ENCODE results near the gene CYP2D6.
"Not testable (repeated sequence)": the region's sequence is repeated elsewhere in the genome, so short reads cannot be mapped to it uniquely, and the experiment has no call there.

The CYP2D6 gene

DNA sequence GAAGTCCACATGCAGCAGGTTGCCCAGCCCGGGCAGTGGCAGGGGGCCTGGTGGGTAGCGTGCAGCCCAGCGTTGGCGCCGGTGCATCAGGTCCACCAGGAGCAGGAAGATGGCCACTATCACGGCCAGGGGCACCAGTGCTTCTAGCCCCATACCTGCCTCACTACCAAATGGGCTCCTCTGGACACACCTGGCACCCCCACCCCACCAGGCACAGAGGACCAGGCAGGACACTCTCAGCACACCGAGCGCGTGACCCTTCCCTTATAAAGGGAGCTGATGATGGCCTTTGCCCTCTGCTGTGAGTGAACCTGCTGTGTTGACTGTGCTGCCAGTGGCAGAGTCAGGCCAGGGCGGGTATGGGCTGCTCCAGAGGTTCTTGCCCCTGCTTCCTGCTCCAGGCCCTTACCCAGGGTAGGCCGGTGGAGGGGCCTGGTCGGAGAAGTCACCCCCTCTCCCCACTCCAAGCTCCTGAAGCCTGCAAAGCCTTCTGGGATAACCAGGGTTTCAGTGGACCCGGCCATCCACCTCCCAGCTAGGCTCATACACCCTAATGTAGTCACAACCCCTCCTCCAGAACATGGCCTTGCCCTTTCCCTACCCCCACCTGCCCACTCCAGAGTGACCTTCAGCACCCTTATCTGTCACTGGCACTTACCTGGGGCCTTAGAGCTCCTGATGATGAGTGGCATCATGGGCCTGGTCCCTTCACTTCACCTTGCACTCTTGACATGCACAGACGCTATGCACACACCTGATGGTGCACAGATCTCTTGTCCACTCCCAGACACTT is at the start of gene CYP2D6:
Gene CYP2D6, minus strand, starts transcription at position 172 of the 793 bp plus-strand sequence. Its CDS starts 19 bp downstream, at position 153.
- not testable (repeated sequence) for H3K27ac ChIP-seq (ENCODE audit: low read depth, low read length); H3K4me3 ChIP-seq (ENCODE audit: low read depth, low read length)

DNA sequence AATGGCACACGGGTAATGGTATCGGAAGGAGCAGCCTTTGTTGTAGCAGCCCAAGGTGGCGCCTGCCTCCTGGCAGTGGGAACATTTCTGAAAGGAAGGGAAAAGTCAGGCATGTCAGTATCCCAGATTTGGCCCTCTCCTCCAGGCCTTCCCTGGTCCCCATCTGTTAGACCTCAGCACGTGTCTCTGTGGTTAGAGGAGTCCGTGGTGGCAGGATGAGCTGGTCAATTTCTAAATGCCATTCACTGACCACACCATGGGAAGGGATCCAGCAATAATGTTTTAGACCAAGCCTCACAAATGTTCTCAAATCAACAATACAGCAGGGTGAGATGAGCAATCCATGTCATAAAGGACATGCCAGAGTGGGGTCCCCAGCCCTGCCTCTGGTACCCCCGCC is 49.0 kb upstream of the CYP2D6 start:
- H3K27me3 ChIP-seq (ENCODE audit: control insufficient read depth, insufficient read depth, low read length) = no peaks in the 10 kb centered on the region
- H3K36me3 ChIP-seq (ENCODE audit: control insufficient read depth, insufficient read depth, low read length) = peaks cover 9% of the 10 kb centered on the region; the same call in 1 of the 2 replicates
- no peak overlapping the region for H3K27ac ChIP-seq (ENCODE audit: low read depth, low read length)
- peaks cover 5% of the 10 kb centered on the region; the same call in 1 of the 2 replicates for H3K4me1 ChIP-seq (ENCODE audit: control insufficient read depth, insufficient read depth, low read length)
- H3K9me3 ChIP-seq (ENCODE audit: control insufficient read depth, insufficient read depth, low read depth, low read length) = no peaks in the 10 kb centered on the region
- no peak overlapping the region for H3K4me3 ChIP-seq (ENCODE audit: low read depth, low read length)
- no peak overlapping the region for H3K9ac ChIP-seq (ENCODE audit: low read length)

More for the DNA sequence above, at the start of gene CYP2D6:
- not testable (repeated sequence) for H3K9ac ChIP-seq (ENCODE audit: low read length); H3K36me3 ChIP-seq (ENCODE audit: control insufficient read depth, insufficient read depth, low read length); H3K4me1 ChIP-seq (ENCODE audit: control insufficient read depth, insufficient read depth, low read length); H3K27me3 ChIP-seq (ENCODE audit: control insufficient read depth, insufficient read depth, low read length); H3K9me3 ChIP-seq (ENCODE audit: control insufficient read depth, insufficient read depth, low read depth, low read length)

DNA sequence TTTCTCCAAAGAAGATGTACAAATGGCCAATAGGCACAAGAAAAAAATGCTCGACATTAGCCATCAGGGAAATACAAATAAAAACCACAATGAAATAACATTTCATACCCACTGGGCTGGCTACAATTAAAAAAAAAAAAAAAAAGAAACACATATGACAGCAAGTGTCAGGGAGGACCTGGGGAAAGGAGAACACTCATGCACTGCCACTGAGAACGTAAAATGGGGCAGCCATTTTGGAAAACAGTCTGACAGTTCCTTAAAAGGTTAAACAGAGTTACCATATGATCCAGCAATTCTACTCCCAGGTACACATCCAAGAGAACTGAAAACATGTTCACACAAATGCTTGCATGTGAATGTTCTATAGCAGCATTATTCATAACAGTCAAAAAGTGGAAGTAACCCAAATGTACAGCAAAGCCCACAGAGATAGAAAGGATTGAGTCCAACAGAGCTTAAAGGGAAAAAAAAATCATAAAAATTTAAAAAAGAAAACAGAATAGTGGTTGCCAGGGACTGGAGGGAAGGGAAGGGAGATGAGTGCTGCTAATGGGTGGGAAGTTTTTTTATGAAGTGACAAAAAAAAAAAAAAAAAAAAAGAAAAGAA is 48.4 kb upstream of the CYP2D6 start:
- no peaks in the 10 kb centered on the region for H3K9me3 ChIP-seq (ENCODE audit: control insufficient read depth, insufficient read depth, low read depth, low read length)
- H3K27ac ChIP-seq (ENCODE audit: low read depth, low read length) = no peak overlapping the region
- no peak overlapping the region for H3K4me3 ChIP-seq (ENCODE audit: low read depth, low read length)
- no peak overlapping the region for H3K9ac ChIP-seq (ENCODE audit: low read length)
- H3K36me3 ChIP-seq (ENCODE audit: control insufficient read depth, insufficient read depth, low read length) = peaks cover 9% of the 10 kb centered on the region; the same call in 1 of the 2 replicates
- peaks cover 5% of the 10 kb centered on the region; the same call in 1 of the 2 replicates for H3K4me1 ChIP-seq (ENCODE audit: control insufficient read depth, insufficient read depth, low read length)
- no peaks in the 10 kb centered on the region for H3K27me3 ChIP-seq (ENCODE audit: control insufficient read depth, insufficient read depth, low read length)

DNA sequence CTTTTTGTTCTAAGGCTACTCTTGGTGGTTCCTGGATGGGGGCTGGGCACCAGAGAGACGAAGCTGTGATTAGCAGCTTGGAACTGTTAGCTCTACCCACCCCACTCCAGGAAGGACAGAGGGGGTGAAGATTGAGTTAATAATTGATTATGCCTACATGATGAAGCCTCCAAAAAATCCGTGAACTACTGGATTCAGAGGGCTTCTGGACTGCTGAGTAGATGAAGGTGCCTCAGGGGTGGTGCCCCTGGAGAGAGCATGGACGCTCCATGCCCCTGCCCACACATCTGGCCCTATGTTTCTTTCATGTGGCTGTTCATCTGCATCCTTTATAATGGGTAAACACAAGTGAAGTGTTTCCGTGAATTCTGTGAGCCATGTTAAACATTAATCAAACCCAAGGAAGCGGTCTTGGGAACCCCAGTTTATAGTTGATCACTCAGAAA is 47.3 kb upstream of the CYP2D6 start:
- peaks cover 9% of the 10 kb centered on the region; the same call in 1 of the 2 replicates for H3K36me3 ChIP-seq (ENCODE audit: control insufficient read depth, insufficient read depth, low read length)
- no peak overlapping the region for H3K27ac ChIP-seq (ENCODE audit: low read depth, low read length)
- H3K9ac ChIP-seq (ENCODE audit: low read length) = no peak overlapping the region
- H3K4me1 ChIP-seq (ENCODE audit: control insufficient read depth, insufficient read depth, low read length) = peaks cover 10% of the 10 kb centered on the region; the same call in 1 of the 2 replicates
- H3K27me3 ChIP-seq (ENCODE audit: control insufficient read depth, insufficient read depth, low read length) = no peaks in the 10 kb centered on the region
- H3K4me3 ChIP-seq (ENCODE audit: low read depth, low read length) = no peak overlapping the region
- no peaks in the 10 kb centered on the region for H3K9me3 ChIP-seq (ENCODE audit: control insufficient read depth, insufficient read depth, low read depth, low read length)

DNA sequence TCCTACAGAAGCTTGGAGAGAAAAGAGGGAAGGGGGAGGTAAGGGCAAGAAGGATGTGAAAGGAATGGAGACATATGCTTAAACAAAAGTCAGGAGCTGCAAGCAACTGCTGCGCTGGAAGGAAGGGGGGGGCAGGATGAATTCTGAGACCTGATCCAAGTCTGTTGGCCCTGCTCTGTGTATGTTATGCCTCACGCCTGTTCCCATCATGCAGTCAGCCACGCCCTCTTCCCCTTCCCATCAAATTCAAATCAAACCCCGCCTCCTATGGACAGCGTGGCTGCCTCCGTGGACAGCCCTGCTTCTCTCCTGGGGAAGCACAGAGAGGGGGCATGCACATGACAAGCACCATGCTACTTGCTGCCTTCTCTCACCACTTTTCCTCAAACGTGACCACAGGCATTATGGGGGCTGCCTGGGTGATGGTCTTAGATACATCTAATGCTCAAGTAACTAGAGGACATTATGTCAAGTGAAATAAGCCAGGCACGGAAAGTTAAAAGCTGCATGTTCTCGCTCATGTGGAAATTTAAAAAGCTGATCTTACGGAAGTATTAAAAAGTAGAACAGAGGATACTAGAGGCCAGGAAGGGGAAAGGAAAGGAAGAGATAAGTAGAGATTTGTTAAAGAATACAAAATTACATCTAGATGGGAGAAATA is 45.8 kb upstream of the CYP2D6 start:
- no peaks in the 10 kb centered on the region for H3K9me3 ChIP-seq (ENCODE audit: control insufficient read depth, insufficient read depth, low read depth, low read length)
- H3K4me1 ChIP-seq (ENCODE audit: control insufficient read depth, insufficient read depth, low read length) = peaks cover 25% of the 10 kb centered on the region
- no peak overlapping the region for H3K27ac ChIP-seq (ENCODE audit: low read depth, low read length)
- H3K4me3 ChIP-seq (ENCODE audit: low read depth, low read length) = no peak overlapping the region
- no peaks in the 10 kb centered on the region for H3K27me3 ChIP-seq (ENCODE audit: control insufficient read depth, insufficient read depth, low read length)
- H3K9ac ChIP-seq (ENCODE audit: low read length) = no peak overlapping the region
- peaks cover 13% of the 10 kb centered on the region; the same call in 1 of the 2 replicates for H3K36me3 ChIP-seq (ENCODE audit: control insufficient read depth, insufficient read depth, low read length)

DNA sequence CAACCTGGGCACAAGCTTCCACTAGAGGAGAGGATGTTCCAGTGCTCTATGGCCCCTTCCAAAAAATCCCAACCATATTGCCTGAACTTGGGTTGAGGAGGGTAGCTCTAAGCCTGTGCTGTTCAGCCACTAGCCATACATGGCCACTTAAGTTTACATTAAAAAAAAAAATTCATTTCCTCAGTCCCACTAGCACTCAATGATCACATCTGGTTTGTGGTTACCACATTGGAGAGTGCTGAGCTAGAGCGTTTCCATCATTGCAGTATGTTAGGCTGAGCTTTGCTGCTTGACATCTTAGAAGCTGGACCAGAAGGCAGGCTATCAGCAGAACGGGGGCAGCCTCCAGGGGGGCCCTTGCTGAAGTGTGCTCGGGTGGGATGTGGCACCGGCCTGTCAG is 43.5 kb upstream of the CYP2D6 start:
- Histone ChIP-seq H3K9me3 (ENCODE audit: control insufficient read depth, insufficient read depth, low read depth, low read length) (no peaks in the 10 kb centered on the region), H3K4me3 (ENCODE audit: low read depth, low read length) (no peak overlapping the region), H3K4me1 (ENCODE audit: control insufficient read depth, insufficient read depth, low read length) (peaks cover 32% of the 10 kb centered on the region), H3K36me3 (ENCODE audit: control insufficient read depth, insufficient read depth, low read length) (peaks cover 15% of the 10 kb centered on the region; the same call in 1 of the 2 replicates), H3K9ac (ENCODE audit: low read length) (no peak overlapping the region), H3K27ac (ENCODE audit: low read depth, low read length) (no peak overlapping the region), H3K27me3 (ENCODE audit: control insufficient read depth, insufficient read depth, low read length) (no peaks in the 10 kb centered on the region)

DNA sequence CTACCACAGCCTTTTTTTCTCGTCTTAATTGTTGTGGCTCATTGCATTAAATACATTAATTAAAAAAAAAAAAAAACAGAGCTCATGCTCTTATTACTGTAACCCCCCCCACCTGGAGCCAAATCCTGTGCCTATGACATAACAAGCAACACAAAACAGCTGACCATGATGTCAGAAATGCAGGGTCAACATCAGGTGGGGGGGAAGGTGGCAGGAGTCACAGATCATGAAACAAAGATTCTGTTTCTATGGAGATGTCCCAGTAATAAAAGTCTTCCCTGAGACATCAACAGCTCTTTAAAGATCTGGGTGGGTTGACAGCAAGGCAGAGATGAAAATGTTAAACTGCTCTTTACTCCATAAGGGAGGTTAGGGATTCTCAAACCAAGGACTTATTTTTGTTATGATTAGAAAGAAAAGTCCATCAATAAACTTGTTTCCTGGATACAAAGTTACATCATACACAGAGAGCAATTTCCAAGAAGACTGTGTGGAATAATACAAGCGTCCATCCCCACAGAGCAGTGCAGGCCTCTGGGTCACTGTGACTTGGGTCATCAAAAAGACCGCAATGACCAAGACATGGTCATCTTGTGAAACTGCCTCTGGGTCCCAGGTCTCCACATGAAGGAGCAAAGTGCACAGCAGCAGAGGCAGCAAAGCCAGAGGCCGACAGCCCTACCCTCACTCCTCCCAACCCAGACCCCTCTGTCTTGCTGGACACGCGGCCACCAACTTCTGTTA is 42.7 kb upstream of the CYP2D6 start:
- H3K27me3 ChIP-seq (ENCODE audit: control insufficient read depth, insufficient read depth, low read length) = no peaks in the 10 kb centered on the region
- no peak overlapping the region for H3K4me3 ChIP-seq (ENCODE audit: low read depth, low read length)
- H3K9me3 ChIP-seq (ENCODE audit: control insufficient read depth, insufficient read depth, low read depth, low read length) = no peaks in the 10 kb centered on the region
- peaks cover 18% of the 10 kb centered on the region for H3K36me3 ChIP-seq (ENCODE audit: control insufficient read depth, insufficient read depth, low read length)
- no peak overlapping the region for H3K9ac ChIP-seq (ENCODE audit: low read length)
- H3K27ac ChIP-seq (ENCODE audit: low read depth, low read length) = no peak overlapping the region
- H3K4me1 ChIP-seq (ENCODE audit: control insufficient read depth, insufficient read depth, low read length) = peaks cover 32% of the 10 kb centered on the region

DNA sequence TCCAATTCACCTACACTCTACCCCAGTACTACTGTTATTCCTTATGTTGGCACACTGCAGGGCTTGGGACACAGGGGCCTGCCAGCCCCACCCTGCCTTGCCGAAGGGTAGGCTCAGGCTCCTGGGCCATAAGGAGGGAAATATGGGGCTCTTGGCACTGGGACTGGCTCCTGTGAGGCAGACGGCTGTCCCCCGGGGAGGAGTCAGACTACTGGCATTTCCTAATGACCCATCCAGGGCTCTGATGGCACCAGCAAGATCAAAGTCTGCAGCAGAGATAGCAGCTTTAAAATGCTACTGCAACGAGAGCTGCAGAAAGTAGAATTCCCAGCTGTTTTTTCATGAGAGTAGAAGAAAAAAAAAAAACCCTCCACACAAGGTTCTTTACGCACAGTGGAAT is 42.2 kb upstream of the CYP2D6 start:
- H3K9me3 ChIP-seq (ENCODE audit: control insufficient read depth, insufficient read depth, low read depth, low read length) = no peaks in the 10 kb centered on the region
- H3K4me3 ChIP-seq (ENCODE audit: low read depth, low read length) = no peak overlapping the region
- H3K27me3 ChIP-seq (ENCODE audit: control insufficient read depth, insufficient read depth, low read length) = no peaks in the 10 kb centered on the region
- peaks cover 32% of the 10 kb centered on the region for H3K4me1 ChIP-seq (ENCODE audit: control insufficient read depth, insufficient read depth, low read length)
- no peak overlapping the region for H3K27ac ChIP-seq (ENCODE audit: low read depth, low read length)
- H3K9ac ChIP-seq (ENCODE audit: low read length) = peak overlapping the region; percentile 17
- peaks cover 18% of the 10 kb centered on the region for H3K36me3 ChIP-seq (ENCODE audit: control insufficient read depth, insufficient read depth, low read length)

DNA sequence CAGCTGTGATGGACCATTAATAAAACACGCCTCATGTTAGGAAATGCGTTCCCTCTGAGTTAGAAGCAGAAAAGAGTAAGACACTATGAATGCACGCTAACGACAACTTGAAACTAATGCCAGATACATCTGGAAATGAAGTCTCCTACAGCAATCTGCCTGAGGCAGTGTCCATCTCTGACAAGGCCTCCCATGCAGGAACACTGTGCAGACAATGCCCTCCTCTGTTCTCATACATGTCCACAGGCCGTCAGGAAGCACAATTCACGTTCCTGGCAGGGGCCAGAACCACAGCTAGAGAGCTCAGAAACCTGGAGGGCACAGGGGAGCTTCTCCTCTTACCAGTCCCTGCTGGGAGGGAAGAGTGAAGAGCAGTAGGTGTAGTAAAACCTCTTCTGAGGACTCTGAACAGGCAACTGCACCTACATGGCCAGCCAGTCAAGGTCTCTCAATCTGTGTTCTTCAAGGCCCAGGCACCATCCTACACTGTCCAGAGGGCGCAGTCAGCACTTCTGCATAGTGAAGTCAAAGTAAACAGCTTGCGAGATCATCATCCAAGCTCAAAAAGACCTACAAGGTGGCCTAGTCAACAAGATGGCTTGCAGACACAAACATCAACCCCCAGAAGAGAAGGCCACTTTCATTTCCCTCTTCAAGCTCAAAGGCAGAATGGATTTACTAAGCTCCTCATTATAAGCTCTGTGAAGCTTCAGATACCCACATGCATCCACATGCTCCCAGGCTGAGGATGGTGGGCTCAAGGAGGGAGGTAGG is 41.5 kb upstream of the CYP2D6 start:
- no peak overlapping the region for H3K4me3 ChIP-seq (ENCODE audit: low read depth, low read length)
- H3K9me3 ChIP-seq (ENCODE audit: control insufficient read depth, insufficient read depth, low read depth, low read length) = no peaks in the 10 kb centered on the region
- H3K9ac ChIP-seq (ENCODE audit: low read length) = peak overlapping the region; percentile 17
- H3K36me3 ChIP-seq (ENCODE audit: control insufficient read depth, insufficient read depth, low read length) = peaks cover 12% of the 10 kb centered on the region
- H3K4me1 ChIP-seq (ENCODE audit: control insufficient read depth, insufficient read depth, low read length) = peaks cover 29% of the 10 kb centered on the region
- H3K27ac ChIP-seq (ENCODE audit: low read depth, low read length) = no peak overlapping the region
- no peaks in the 10 kb centered on the region for H3K27me3 ChIP-seq (ENCODE audit: control insufficient read depth, insufficient read depth, low read length)

DNA sequence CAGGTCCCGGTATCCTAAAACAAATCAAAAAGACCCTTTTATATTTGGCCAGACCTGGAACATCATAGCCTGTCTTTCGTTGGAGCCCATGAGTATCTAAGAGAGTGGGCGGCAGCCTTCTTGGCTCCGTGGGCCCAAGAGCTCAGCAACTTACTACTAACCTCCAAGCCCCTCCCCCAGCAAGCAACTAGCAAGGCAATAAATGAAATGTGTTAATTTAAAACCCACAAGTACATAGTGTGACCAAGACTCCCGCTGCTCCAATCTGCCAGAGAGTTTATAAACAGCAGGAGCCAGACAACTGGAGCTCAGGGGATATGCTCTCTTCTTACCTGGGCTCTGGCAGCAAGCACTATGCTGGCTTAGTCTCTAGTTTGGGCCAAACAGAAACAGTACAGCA is 40.8 kb upstream of the CYP2D6 start:
- H3K9ac ChIP-seq (ENCODE audit: low read length) = no peak overlapping the region
- H3K36me3 ChIP-seq (ENCODE audit: control insufficient read depth, insufficient read depth, low read length) = peaks cover 18% of the 10 kb centered on the region
- H3K9me3 ChIP-seq (ENCODE audit: control insufficient read depth, insufficient read depth, low read depth, low read length) = no peaks in the 10 kb centered on the region
- peaks cover 29% of the 10 kb centered on the region for H3K4me1 ChIP-seq (ENCODE audit: control insufficient read depth, insufficient read depth, low read length)
- H3K4me3 ChIP-seq (ENCODE audit: low read depth, low read length) = no peak overlapping the region
- H3K27ac ChIP-seq (ENCODE audit: low read depth, low read length) = no peak overlapping the region
- H3K27me3 ChIP-seq (ENCODE audit: control insufficient read depth, insufficient read depth, low read length) = no peaks in the 10 kb centered on the region
